ENCODE data around the gene GRM7.

- TF ChIP-seq POLR2AphosphoS5 (IDR thresholded peaks at IDR 0.05) = no peak
- no peak for TF ChIP-seq CTCF (IDR thresholded peaks at IDR 0.05 in 8 of 11, conservative IDR thresholded peaks at IDR 0.05 in 3 of 11)
Observed at GRCh38 chr3:7207928-7208327, 347.0 kb downstream of the GRM7 start.
